ENCODE data around the gene CCL25.

CCL25 gene

DNA sequence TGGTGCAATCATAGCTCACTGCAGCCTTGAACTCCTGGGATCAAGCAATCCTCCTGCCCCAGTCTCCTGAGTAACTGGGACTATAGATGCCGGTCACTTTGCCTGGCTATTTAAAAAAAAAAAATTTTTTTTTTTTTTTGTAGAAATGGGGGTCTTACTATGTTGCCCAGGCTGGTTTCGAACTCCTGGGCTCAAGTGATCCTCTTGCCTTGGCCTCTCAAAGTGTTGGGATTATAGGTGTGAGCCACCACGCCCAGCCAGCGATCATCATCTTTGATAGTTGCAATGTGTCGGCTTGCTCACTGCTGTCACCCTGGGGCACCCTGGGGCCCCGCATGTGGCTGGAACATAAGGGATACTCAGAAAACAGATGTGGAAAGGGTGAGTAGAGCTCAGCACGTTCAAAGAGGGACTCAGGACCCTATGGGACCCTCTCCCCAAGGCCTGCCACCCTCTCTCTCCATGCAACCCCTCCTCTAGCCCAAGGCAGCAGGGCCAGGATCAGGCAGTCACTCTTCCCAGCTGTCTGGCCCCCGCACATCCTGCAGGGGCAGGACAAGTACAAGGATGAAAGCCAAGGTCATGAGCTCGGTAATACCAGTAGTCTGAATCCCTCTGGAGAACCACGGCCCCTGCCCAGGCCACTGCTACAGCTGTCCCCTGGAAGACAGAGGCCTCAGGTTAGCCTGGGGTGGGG is 6.5 kb upstream of the CCL25 start:
- DNase-seq: no peak

DNA sequence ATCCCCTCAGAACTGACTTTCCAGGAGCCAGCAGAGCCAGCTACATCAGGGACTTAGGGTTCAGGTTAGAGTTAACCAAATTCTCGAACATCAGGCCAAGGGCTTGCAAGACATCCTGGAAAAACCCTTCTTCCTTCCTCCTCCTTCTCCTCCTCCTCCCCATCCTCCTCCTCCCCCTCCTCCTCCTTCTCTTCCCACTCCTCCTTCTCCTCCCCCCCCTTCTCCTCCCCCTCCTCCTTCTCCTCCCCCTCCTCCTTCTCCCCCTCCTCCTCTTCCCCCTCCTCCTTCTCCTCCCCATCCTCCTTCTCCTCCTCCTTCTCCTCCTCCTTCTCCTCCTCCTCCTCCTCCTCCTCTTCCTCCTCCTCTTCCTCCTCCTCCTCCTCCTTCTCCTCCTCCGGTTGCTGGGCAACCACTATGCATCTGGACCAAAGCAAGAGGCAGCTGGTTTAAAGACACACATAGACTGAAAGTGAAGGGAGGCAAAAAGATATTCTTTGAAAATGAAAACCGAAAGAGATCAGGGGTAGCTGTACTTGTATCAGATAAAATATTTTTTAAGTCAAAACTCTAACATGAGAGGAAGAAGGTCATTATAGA is 5.9 kb upstream of the CCL25 start:
- no peak for DNase-seq

DNA sequence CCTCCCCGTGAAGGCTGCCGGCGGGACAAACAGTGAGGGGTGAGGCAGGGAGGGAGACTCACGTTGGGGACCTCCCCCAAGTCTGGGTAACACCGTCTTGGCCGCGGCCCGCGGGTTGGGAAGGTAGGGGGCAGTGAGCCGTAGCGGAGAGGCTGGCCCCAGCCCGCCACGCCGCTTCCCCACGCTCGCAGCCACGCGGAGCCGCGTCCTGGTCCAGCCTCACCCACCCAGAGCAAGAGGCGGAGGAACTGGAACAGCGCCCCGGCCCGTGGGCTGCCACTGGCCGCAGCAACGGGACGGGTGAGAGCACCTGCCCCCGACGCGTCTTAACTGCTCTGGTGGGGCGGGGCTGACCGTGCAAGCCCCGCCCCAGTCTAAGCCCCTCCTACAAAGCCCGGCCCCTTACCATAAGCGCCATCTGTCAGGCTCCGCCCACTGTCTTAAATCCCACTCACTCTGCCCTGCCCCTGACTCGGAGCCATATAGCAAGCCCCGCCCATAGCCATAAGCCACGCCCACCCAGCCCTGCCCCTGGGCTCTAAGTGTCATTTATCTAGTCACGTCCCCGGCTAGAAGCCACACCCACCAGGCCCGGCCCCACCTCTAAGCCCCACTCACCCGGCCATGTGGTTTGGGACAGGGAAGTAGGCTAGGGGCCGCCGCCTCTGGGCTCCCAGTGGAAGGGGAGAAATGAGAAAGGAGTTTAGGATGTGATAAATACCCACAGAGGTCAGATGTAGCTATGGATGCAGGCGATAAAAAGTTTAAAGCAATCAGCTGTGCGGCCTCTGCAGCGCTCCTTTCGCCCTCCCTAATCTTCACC is 2.1 kb upstream of the CCL25 start:
- DNase-seq: no peak

DNA sequence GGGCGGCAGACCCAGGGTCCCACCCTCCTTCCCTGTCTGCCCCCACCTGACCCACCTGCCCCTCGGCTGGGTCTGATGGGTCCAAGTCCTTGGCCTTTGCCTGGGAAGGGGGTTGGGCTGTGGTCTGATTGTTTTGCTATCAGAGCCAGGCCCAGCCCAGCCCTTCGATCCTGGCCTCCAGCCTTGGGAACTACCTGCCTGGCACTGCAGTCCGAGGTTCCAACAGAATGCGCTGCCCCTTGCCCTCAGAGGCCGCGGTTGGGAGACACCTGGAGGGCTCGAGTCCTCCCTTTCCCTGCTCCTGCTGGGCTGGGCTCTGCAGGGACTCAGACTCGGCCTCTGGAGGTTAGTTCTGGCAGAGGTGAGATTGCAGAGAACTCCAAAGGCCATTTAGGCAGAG is 1.6 kb downstream of the CCL25 start:
- no peak for DNase-seq

DNA sequence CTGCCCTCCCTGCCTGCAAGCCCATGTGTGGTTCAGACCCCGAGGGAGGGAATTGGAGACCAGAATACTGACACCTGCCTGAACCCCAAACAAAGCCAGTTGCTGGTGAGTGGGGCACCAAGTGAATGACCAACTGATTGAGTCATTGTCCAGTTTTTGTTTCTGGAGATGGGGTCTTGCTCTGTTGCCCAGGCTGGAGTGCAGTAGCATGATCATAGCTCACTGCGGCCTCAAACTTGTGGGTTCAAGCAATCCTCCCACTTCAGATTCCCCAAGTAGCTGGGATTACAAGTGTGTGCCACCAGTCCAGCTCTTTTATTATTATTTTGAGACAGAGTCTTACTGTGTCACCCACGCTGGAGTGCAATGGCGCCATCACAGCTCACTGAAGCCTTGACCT is 4.0 kb downstream of the CCL25 start:
- no peak for DNase-seq

DNA sequence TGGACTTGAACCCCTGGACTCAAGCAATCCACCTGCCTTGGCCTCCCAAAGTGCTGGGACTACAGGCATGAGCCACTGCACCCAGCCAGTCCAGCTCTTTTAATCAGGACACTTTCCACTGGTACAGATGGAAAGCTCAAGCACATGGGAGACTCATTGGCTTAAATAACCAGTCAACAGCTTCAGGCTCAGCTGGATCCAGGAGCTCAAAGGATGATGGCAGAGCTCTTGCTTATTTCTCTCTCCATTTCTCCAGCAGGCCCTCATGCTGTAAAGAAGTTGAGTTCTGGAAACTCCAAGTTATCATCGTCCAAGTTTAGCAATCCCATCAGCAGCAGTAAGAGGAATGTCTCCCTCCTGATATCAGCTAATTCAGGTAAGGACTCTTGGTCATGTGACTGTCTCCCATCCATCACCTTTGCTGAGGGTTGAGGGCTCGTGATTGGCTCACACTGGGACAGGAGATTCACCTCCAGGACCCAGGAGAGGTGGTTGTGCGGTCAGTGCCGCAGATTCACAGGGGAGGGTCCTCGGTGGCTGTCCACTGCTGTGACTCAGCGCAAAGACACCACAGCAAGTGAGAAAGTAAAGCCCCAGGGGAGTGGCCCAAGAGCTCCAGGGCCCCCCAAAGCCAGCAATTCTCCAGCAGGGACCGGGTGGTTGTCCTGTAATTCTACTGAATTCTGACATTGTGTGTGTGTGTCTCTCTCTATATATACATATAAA is 5.1 kb downstream of the CCL25 start:
- no peak for DNase-seq

DNA sequence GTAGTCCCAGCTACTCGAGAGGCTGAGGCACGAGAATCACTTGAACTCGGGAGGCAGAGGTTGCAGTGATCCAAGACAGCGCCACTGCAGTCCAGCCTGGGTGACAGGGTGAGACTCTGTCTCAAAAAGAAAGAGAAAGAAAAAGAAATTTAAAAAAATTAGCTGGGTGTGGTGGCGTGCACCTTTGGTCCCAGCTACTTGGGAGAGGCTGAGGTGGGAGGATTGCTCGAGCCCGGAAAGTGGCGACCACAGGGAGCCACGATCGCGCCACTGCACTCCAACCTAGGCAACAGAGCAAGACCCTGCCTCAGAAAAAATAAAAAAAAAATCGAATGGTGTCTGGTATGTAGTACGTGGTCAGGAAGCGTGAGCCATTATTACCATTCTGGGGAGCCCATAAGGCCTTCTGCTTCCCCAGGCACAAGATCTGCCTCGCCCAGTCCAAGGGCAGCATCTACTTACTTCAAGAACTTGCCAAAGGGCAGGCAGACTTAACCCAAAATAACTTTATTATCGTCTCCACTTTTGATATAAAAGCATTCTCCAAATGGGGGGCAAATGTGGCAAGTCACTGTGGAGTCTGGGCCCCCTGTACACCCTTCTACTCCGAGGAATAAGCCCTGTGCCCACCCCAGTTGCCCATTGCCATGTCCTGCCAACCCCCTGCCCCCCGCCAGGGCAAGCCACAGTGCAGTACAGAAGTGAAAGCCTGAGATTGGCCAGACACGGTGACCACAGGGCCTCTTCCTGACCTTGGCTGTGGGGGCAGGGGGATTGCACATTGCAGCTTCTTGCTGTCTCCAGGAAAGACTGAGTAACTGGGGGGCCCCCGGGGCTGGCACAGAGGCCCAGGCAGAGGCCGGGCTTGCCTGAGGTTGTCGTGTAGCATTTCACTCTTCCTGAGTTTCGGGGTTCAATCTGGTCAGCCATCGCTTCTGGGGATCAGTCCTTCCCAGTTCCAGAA is 12.6 kb downstream of the CCL25 start:
- no peak for DNase-seq

DNA sequence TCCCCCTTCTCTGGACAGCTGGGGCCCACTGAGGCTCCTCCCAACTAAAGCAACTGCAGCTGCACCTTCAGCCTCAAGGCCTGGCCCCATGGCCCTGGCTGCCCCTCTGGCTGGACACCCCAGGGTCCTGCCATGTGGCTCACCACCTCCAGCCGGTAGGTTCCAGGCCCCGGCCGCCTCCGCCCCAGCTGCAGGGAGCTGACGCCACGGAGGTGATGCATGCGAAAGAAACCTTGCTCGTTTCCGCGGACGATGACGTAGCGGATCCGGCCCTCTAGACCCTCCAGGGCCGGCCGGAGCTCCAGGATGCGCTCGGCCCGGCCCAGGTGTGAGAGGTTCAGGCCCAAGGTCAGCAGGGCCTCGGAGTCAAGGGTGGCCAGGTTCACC is 13.3 kb downstream of the CCL25 start:
- DNase-seq: no peak

DNA sequence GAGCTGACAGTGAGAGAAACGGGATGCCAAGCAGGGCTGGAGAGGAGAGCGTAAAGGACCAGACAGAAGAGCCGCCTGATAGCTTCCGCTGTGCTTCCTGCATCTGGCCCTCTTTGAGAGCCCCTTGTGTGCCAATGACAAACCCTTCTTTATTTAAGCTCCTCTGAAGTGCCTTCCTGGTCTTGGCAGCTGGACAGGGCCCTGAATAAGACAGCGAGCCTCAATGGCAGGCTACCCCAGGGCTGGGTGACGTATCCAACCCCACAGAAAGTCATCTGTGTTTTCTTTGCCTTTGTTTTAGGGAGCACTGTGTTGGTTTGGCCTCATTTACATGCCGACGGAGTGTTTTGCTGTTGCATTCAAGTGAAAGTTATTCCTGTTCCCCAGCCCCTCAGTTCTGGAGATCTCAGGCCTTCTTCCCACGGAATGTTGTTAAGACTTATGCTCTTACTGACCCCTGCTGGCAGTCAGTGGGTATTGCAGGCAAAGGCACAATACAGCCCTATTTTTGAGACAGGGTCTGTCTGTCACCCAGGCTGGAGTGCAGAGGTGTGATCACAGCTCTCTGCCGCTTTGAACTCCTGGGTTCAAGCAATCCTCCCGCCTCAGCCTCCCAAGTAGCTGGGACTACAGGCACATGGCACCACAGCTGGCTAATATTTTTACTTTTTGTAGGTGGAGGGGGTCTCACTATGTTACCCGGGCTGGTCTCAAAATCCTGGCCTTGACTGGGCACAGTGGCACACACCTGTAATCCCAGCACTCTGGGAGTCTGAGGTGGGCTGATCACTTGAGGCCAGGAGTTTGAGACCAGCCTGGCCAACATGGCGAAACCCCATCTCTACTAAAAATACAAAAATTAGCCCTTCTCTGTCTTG is 16.8 kb downstream of the CCL25 start:
- no peak for DNase-seq

DNA sequence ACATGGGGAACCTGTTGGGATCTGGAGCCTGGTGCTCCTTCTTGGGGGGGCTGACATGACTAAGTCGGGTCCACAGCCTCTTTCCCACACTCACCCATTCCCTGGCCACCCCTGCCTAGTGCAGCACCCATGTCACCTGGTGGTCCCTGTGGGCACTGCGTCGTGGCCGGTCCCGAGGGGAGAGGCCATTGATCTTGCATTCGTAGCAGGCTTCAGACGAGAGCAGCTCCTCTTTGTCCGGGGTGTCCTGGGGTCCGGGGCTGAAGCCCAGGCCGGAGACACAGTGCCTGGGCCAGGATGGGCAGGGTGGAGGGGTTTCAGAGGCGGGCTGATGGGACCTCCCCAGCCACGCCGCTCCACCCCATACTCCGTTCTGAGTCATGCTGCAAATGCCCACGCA is 19.4 kb downstream of the CCL25 start:
- no peak for DNase-seq

DNA sequence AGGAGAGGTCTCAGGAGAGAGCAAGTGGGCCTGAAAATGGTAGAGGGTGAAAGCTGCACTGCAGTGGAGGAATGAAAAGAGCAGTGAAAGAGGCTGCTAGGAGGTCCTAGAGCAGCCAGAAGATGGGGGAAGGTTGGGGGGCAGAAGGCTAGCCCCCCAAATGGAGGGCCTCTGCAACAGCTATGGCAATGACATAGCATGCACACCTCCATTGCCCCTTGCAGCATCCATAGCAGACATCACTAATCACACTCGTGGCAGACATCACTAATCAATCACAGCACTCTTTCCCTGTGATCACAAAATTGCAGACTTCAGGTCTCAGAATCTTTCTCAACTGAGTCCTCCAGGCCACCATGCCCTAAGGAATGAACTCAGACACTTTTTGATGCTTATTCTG is 21.9 kb downstream of the CCL25 start:
- DNase-seq: no peak

DNA sequence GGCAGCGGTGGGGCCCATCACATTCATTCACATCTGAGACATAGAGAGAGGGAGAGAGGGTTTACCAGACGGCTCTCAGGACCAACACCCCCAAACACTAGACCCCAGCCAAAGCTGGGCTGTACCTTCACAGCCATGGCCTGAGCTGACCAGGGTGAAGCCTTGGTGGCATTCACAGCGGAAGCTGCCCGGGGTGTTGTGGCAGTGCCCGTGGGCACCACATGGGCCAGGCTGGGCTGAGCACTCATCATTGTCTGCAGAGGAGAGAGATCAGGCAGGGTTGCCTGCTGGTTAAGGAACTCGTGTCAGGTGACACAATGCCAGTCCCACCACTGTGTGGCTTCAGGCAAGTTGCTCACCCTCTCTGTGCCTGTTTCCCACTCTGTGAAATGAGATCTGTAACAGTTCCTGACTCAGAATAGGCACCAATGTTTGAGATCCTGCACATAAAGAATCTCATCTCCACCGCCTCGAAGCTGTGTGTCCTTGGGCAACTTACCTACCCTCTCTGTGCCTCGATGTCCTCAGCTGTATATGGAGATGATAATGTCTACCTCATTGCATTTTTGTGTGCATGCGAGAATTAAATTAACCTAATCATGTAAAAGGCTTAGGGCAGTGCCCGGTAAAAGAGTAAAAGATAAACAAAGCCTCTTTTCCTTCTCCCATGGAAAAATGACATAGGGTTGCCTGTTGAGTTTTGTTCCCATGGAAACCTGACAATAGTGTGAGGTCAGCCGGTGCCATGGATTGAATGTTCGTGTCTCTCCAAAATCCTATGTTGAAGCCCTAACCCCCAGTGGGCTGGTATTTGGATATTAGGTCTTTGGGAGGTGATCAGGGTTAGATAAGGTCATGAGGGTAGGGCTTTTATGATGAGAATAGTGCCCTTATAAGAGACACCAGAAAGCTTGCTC is 22.9 kb downstream of the CCL25 start:
- DNase-seq: no peak

DNA sequence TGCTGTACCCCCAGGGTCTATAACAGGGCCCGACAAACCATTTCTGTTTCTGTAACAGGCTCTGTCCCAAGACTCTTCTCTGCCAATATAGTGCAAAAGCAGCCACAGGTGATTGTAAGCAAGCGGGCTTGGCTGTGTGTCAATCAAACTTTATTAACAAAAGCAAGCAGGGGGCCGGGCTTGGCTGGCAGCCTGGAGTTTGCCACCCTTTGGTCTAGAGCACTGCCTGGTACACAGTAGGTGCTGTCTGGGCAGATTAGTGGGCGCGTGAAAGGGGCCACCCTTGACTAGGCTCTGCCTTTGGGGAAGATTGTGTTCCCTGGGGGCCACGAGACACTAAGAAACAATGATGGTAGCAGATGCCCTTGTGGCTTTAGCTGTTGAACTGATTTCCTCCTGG is 27.4 kb downstream of the CCL25 start:
- DNase-seq: no peak

DNA sequence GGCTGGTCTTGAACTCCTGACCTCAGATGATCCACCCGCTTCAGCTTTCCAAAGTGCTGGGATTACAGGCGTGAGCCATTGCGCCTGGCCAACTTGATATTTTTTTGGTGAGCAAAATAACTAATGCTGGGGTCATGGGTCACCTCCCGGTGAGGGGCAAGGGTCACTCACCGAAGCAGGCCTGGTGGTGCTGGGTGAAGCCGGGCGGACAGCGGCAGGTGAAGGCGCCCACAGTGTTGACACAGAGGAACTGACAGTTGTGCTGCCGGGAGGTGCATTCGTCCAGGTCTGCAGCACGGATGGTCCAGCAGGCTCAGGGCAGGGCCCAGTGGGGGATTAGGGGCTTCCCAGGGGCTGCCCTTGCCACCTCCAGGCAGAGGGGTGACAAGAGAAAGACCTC is 28.3 kb downstream of the CCL25 start:
- DNase-seq: no peak

DNA sequence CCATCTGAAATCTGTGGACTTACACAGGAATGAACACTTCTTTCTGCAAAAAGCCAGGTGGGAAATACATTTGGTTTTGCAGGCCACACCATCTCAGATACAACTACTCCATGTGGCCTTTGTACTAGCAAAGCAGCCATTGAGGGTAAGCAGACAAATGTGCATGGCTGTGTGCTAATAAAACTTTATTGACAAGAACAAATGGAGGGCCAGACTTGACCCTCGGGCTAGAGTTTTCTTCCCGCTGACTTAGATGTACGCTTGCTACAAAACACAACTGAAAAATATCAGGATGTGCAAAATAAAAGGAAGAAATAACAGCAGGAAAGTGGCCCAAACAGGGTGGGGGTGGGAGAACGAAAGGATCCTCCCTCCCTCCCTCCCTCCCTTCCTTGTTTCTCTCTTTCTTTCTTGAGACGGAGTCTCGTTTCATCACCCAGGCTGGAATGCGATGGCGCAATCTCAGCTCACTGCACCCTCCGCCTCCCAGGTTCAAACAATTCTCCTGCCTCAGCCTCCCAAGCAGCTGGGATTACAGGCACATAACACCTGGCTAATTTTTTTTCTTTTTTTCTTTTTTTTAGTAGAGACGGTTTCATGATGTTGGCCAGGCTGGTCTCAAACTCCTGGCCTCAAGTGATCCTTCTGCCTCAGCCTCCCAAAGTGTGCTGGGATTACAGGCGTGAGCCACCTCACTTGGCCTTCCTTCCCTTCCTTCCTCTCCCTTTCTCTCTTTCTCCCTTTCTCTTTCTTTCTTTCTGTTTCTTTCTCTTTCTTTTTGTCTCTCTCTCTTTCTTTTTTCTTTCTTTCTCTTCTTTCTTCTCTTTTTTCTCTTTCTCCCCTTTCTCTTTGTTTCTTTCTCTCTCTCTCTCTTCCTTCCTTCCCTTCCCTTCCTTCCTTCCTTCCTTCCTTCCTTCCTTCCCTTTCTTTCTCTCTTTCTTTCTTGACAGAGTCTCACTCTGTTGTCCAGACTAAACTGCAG is 29.3 kb downstream of the CCL25 start:
- DNase-seq: no peak

DNA sequence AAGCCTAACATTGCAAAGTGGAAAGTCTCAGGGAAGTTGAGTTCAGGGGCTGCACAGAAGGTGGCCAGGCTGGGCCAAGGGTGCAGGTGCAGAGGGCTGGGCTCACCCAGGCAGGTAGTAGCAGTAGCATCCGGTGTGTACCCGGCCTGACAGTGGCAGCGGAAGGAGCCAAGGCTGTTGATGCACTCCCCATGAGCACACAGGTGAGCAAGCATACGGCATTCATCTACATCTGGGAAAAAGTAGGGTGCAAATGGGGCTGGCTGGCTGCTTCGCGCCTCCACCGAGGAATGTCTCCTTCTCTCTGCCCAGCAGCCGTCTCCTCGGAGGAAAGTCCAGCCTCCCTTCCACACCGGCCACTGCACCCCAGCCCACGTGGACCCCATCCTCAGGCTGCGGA is 30.6 kb downstream of the CCL25 start:
- no peak for DNase-seq

DNA sequence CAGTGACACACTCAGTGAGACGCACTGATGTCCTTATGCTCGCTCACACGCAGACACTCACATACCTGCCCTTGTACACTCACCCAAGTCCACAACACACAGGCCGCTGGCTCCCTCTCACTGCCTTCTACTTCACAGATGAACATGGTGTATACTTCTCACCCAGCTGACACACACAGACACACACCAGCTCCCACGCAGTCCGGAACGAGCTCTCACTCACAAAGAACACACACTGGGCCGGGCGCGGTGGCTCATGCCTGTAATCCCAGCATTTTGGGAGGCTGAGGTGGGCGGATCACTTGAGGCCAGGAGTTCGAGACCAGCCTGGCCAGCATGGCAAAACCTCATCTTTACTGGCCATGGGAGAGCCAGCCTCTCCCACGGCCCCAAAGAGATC is 31.6 kb downstream of the CCL25 start:
- DNase-seq: no peak

DNA sequence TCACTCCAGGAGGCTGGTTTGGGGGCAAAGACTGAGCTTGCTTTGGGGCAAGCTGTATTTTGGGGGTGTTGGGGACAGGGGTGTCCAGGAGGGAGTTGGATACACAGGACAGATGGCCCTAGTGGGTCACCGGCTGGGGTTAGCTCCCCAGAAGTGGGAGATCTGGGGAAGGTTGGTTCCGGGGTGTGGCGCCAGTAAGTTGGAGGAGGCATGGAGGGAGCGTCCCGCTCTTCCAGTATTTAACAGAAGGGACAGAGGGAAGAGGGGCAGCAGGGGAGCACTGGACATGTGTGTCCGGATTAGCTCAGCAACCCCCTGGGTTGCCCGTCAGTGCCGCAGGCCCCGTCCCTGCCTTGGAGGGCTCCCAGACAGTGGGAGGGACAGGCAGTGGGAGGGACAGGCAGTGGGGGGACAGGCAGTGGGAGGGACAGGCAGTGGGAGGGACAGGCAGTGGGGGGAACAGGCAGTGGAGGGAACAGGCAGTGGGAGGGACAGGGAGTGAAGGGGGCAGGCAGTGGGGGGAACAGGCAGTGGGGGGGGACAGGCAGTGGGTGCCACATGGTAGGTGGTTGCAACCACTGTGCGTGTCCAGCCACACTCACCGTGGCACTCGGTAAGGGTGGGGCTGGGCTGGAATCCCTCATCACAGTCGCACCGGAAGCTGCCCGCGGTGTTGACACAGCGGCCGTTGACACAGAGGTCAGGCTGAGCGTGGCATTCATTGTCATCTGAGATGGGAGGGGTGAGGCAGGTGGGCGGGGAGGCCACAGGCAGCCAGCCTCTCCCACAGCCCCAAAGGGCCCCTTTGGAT is 33.2 kb downstream of the CCL25 start:
- no peak for DNase-seq
